ENCODE measurements around the gene FDX1. TPM values are rescaled to one million over a fixed set of nuclear protein-coding genes. Genes with fewer than 3 reads are reported as not detected.

FDX1 gene
- total RNA-seq, 1 experiment from 2014 or later: 14.5 TPM

GRCh38 chr11:110424775-110425444, 4.8 kb upstream of the FDX1 start (continued):
- TF ChIP-seq EGR1 (IDR thresholded peaks at IDR 0.05; ENCODE audit: low read depth) (no peak), SP1 (IDR thresholded peaks at IDR 0.05; ENCODE audit: low read depth) (no peak), FOSL1 (IDR thresholded peaks at IDR 0.05; ENCODE audit: low read depth) (no peak)

- H3K36me3 ChIP-seq (ENCODE audit: control insufficient read depth in 1 of 2, insufficient read depth in 2 of 2, low read length in 2 of 2): no peaks in the 10 kb centered on the region
- no peak overlapping the region for H3K4me2 ChIP-seq (ENCODE audit: low read length)
- ATAC-seq: no peak
- no peaks in the 10 kb centered on the region for H3K27me3 ChIP-seq (ENCODE audit: insufficient read depth, low read length)
- intact Hi-C loops (cut with micrococcal nuclease): no loop called here
- TF ChIP-seq JUND (IDR thresholded peaks at IDR 0.05) (no peak), YY1 (IDR thresholded peaks at IDR 0.05; ENCODE audit: extremely low read depth, insufficient replicate concordance, low read depth, low read length) (no peak)
- no peak overlapping the region for H2AFZ ChIP-seq (ENCODE audit: low read depth, low read length, poor library complexity, severe bottlenecking)
- DNase-seq (ENCODE audit: low read depth, low spot score): no peak
- no peaks in the 10 kb centered on the region for H4K20me1 ChIP-seq (ENCODE audit: insufficient read depth)
- H3K4me3 ChIP-seq (replicated peaks in 1 of 2; ENCODE audit: low read depth in 1 of 2, low read length in 2 of 2): no peak overlapping the region
- RAD21 ChIA-PET (ENCODE audit: low non-redundant PET in 1 of 2, low total read pairs in 2 of 2, uncharacterized antibody in 2 of 2, unreplicated experiment in 2 of 2): no interaction called here
- H3K9me2 ChIP-seq (ENCODE audit: insufficient read depth): no peaks in the 10 kb centered on the region
- H3K9ac ChIP-seq (ENCODE audit: low read length): no peak overlapping the region
- H3K27ac ChIP-seq (ENCODE audit: low read depth, low read length): no peak overlapping the region
- no peaks in the 10 kb centered on the region for H3K9me3 ChIP-seq (ENCODE audit: control insufficient read depth in 1 of 2, insufficient read depth in 1 of 2, low read depth in 1 of 2, low read length in 2 of 2)
- no TSS peak for BruUV-seq (replicated peaks)
- POLR2A ChIA-PET: no interaction called here
- peaks cover 5 to 14% of the 10 kb centered on the region in 2 experiments for H3K4me1 ChIP-seq (ENCODE audit: control insufficient read depth in 1 of 2, insufficient read depth in 2 of 2, low read length in 2 of 2)
- H3K79me2 ChIP-seq (ENCODE audit: insufficient read depth, low read length): peaks cover 6% of the 10 kb centered on the region
- CTCF ChIA-PET: interaction anchor here (1.2 to 2.0 kb wide), 2 partner anchors 9 to 10 kb away, joined by 4 to 6 read pairs; no protein-coding TSS in a partner anchor
These were observed 3.8 kb upstream of the FDX1 start for GRCh38 chr11:110425751-110426545.

DNA sequence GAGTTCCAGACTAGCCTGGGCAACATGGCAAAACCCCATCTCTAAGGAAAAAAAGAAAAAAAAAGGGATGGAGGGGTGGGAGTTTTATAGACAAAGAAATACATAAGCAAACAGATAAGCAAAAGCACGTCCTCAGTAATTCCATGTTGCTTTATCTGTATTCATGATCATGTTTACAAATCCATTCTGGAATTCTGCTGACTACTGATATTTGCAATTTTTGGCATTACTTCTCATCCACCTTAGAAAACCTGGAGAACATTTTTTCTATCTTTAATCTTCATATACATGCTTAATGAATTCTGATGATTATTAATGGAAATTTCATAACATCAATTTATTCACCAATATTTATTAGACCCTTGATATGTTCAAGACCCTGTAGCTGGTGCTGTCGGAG, 1.7 kb upstream of the FDX1 start:
- Histone ChIP-seq H3K79me2 (ENCODE audit: insufficient read depth, low read length) (peaks cover 27% of the 10 kb centered on the region), H3K36me3 (ENCODE audit: control insufficient read depth in 1 of 2, insufficient read depth in 2 of 2, low read length in 2 of 2) (no peaks in the 10 kb centered on the region), H3K4me2 (ENCODE audit: low read length) (no peak overlapping the region), H3K9ac (ENCODE audit: low read length) (no peak overlapping the region), H3K27ac (ENCODE audit: low read depth, low read length) (no peak overlapping the region), H3K4me3 (replicated peaks in 1 of 2; ENCODE audit: low read depth in 1 of 2, low read length in 2 of 2) (no peak overlapping the region), H2AFZ (ENCODE audit: low read depth, low read length, poor library complexity, severe bottlenecking) (no peak overlapping the region), H3K9me3 (ENCODE audit: control insufficient read depth in 1 of 2, insufficient read depth in 1 of 2, low read depth in 1 of 2, low read length in 2 of 2) (no peaks in the 10 kb centered on the region), H4K20me1 (ENCODE audit: insufficient read depth) (no peaks in the 10 kb centered on the region), H3K4me1 (ENCODE audit: control insufficient read depth in 1 of 2, insufficient read depth in 2 of 2, low read length in 2 of 2) (peaks cover 19 to 33% of the 10 kb centered on the region in 2 experiments), H3K9me2 (ENCODE audit: insufficient read depth) (no peaks in the 10 kb centered on the region), H3K27me3 (ENCODE audit: insufficient read depth, low read length) (no peaks in the 10 kb centered on the region)
- CTCF ChIA-PET: interaction anchor here (2.9 kb wide), 1 partner anchor 226 kb away, joined by 12 read pairs; no protein-coding TSS in a partner anchor
- BruUV-seq (replicated peaks): no TSS peak
- RAD21 ChIA-PET (ENCODE audit: low non-redundant PET in 1 of 2, low total read pairs in 2 of 2, uncharacterized antibody in 2 of 2, unreplicated experiment in 2 of 2): no interaction called here
- no peak for ATAC-seq
- no peak for DNase-seq (ENCODE audit: low read depth, low spot score)
- POLR2A ChIA-PET: no interaction called here
- intact Hi-C loops (cut with micrococcal nuclease): no loop called here
- no peak for TF ChIP-seq POLR2AphosphoS5 (IDR thresholded peaks at IDR 0.05; ENCODE audit: low read depth, low read length)
- no peak for TF ChIP-seq EZH2phosphoT487 (IDR thresholded peaks at IDR 0.05; ENCODE audit: borderline replicate concordance)
- TF ChIP-seq, protein P1, sequence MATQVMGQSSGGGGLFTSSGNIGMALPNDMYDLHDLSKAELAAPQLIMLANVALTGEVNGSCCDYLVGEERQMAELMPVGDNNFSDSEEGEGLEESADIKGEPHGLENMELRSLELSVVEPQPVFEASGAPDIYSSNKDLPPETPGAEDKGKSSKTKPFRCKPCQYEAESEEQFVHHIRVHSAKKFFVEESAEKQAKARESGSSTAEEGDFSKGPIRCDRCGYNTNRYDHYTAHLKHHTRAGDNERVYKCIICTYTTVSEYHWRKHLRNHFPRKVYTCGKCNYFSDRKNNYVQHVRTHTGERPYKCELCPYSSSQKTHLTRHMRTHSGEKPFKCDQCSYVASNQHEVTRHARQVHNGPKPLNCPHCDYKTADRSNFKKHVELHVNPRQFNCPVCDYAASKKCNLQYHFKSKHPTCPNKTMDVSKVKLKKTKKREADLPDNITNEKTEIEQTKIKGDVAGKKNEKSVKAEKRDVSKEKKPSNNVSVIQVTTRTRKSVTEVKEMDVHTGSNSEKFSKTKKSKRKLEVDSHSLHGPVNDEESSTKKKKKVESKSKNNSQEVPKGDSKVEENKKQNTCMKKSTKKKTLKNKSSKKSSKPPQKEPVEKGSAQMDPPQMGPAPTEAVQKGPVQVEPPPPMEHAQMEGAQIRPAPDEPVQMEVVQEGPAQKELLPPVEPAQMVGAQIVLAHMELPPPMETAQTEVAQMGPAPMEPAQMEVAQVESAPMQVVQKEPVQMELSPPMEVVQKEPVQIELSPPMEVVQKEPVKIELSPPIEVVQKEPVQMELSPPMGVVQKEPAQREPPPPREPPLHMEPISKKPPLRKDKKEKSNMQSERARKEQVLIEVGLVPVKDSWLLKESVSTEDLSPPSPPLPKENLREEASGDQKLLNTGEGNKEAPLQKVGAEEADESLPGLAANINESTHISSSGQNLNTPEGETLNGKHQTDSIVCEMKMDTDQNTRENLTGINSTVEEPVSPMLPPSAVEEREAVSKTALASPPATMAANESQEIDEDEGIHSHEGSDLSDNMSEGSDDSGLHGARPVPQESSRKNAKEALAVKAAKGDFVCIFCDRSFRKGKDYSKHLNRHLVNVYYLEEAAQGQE (IDR thresholded peaks at IDR 0.05; ENCODE audit: low read depth): no peak
- no peak for TF ChIP-seq JUND (IDR thresholded peaks at IDR 0.05)
- TF ChIP-seq ZFX (IDR thresholded peaks at IDR 0.05): no peak
- TF ChIP-seq CEBPB (IDR thresholded peaks at IDR 0.05; ENCODE audit: low read depth): no peak
- TF ChIP-seq TCF7L2 (IDR thresholded peaks at IDR 0.05; ENCODE audit: borderline replicate concordance, extremely low read depth, insufficient read depth, insufficient read length): no peak
- no peak for TF ChIP-seq MAX (IDR thresholded peaks at IDR 0.05)

Measured in HCT116 (cell line).